HT-29 (cell line): ENCODE measurements around the gene THPO. TPM values are rescaled to one million over a fixed set of nuclear protein-coding genes. Genes with fewer than 3 reads are reported as not detected.

Source experiments
- DNase-seq: peaks from one replicate; pipeline ENCODE4 v3.0.0-alpha.2; 2015; ENCODE audit warnings: low spot score
- total RNA-seq: library from RNA; depleted of rRNA; stranded (reverse); fragments of >200 nt; shearing (Covaris generic); gene quantifications from 2 replicates; pipeline ENCODE4 v1.2.3, GENCODE V29; 2014

THPO gene
- total RNA-seq, 1 experiment from 2014 or later, result 0.56 TPM

DNA sequence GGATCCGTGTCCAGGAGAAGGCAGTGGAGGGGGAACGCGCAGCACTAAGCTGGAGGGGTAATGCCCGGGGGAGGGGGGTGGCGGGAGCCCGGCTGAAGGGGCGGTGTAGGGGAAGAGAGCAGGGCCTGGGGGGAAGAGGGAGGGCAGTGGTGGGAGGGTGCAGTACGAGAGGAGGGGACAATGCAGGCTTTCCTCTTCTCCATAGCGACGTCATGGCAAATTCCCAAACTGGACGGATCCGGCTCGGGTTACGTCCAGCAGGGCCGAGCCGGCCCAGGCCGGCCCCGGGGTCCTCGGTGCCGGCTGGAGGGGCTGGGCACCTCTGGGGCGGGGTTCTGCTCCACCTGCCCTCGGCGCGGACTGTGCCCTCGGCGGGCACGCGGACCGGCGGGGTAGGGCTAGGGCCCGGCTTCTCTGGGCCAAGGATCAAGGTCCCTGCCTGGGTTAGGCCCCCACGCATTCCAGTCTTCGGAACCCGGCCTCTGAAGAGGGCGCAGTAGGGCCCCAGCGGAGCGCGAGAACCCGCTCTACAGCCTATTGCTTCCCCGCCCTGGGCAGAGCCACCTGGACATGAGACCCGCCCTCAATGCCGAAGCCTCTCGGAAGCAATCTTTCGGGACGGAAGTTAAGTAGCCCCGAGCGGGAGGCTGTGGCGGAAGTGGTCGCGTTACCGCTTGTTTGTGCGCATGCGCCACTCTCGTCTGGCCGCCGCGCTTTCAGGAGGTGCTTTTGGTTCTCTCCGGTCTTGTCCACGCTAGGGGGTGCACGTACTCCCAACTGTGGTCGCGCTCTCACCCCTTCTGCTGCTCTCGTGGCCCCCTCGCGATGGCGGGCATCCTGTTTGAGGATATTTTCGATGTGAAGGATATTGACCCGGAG, 15.1 kb downstream of the THPO start:
- peak; percentile 99 for DNase-seq

DNA sequence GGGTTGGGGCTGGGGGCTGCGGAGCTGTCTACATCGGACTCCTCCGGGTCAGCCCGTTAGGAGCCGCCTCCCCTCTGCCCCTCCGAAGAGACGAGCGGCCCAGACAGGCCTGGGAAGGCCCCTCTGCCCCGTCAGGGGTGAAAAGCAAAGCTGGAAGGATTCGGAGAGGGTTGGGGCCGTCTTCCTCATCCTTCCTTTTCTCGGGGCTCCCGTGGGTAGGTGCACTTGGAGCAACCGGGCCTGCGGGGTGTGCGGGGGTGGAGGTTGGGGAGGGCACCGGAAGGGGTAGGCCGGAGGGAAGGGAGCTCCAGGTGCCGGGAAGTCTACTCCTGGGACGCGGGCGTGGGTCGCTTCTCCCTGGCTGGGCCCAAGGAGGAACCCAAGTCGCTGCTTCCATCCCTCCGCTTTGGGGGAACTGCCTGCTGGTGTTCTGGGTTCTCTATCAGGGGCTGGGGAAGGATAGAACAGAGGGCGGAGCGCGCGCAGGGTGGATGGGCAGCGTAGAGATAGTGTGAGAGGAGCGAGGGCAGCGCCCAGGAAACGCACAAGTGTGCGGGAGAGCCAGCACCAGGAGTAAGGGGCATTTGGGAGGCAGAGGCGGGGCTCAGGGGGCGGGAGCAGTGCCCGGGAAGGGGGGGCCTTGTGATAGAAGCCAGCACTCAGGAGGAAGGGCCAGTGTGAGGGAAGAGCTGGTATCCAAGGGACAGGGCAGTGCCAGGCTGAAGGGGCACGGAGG, 15.9 kb downstream of the THPO start:
- peak; percentile 86 for DNase-seq

DNA sequence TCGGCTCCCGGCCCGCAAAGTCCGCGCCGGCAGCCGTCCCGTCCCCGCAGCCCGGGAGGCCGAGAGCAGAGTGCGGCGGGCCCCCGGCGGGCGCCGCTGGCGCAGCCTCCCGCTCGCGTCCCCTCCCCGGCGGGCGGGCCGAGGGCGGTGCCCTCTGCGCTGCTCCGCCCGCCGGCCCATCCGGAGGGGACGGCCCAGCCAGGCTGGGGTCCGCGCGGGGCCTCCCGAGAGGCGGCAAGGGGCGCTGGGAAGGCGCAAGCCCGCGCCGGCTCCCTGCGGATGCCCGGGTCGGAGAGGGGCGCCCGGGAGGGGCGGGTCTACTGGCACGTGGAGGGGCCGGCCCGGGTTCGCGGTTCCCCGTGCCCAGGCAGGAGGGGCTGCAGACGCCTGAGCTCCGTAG, 16.5 kb downstream of the THPO start, which contains the start of the genes CLCN2 and POLR2H:
Gene CLCN2, minus strand, starts transcription at position 74 of the 400 bp plus-strand sequence. CDS start 126 bp downstream, outside the sequence.
Gene POLR2H, plus strand, starts transcription at position 179 of the 400 bp plus-strand sequence. CDS start 1,783 bp downstream, outside the sequence.
- DNase-seq, result peak; percentile 60

DNA sequence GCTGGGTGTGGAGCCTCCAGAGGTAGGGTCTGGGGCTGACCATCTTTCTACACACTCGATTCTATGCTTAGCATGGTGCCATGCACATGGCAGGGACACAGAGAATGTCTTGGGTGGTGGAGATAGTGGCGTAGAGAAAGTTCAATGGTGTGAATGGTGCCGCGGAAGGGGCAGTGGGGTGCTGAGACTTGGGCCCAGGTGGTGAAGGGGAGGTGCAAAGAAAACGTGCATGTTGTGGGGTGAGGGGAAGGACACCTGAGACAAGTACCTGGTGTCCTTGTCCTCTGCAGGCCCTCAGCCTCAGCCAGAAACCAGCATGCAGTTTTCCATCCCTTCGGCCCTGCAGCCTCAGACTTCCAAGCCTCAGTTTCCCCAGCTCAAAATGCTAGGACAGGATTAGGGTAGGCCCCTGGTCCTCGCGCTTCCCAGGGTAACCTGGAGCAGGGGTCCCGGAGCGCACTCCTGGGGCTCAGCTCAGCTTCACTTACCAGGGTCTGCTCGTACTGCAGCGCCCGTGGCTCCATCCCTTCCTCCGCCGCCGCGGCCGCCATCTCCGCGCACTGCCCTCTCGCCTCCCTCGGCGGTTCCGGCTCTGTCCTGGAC, 17.0 kb downstream of the THPO start:
- no peak for DNase-seq

DNA sequence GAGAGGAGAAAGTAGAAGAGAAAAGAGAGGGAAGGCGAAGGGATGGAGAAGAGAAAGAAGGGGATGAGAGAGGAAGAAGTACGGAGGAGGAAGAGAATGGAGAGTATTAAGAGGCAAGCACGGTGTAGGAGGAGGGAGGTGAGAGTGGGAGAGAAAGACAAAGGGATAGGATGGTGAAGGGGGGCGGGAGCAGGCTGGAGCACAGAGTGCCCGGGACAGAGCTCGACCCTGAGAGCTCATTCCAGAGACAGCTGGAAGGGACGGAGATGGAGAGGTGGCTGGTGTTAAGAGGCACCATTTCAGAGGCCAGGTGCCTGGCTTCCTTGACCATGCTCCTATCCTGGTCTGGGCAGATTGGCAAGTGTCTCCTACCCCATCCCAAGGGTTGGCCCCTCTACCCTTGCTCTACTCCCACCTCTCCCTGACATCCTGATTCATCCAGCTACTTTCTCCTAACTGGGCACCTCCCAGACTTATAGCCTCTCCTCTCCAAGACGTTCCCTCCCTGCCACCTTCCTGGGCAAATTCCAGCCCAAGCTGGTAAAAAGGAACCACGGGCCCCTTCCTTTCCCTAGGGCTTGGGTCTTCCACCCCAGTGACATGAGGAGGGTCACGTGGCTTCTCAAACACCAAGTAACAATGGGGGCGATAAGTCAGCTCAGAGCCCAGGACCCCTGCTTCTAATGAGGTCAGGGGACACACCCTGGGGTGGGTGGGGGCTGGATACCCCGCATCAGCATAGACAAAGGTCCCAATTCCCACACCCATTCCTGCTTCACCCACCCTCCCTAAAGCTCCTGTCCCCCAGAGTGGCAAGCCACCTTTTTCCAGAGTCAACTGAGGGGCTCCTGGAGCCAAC, 17.7 kb downstream of the THPO start:
- no peak for DNase-seq

DNA sequence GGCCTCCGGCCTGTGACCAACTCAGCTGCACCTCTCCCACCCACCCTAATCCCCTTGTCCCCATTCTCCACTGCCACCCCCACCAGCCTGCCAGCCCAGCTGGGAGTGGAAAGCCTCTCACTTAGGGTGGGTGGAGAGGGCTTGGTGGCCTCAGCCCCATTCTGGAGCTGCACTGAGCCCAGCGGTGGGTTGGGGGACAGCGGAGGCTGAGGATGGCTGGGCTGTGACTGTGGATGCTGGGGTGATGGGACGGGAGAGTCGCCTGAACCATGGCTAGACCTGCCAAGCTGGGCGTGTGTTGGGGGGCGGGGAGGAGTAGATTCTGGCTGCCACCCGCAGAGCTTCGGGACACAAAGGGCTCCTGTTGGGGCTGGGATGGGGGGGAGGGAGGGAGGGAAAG, 18.4 kb downstream of the THPO start:
- DNase-seq, result no peak

DNA sequence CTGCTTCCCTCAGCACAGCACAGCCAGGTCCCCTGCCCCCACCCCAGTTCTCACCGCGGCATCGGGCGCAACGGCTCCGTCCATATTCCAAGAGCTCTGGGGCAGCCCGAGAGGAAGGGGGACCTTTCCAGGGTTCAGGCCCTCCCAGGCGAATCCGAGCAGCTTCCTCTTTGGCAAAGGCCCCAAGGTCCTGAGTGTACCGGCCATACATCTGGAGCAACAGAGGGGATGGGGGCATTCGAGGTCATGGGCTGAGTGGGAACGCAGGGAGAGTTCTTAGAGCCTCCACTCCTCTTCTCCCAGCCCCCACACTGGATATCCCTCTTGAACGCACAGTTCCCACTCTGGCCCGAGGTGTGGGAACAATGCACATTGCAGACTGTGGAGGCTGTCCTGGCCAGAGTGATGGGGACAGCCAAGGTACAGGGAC, 19.1 kb downstream of the THPO start:
- DNase-seq, result no peak

DNA sequence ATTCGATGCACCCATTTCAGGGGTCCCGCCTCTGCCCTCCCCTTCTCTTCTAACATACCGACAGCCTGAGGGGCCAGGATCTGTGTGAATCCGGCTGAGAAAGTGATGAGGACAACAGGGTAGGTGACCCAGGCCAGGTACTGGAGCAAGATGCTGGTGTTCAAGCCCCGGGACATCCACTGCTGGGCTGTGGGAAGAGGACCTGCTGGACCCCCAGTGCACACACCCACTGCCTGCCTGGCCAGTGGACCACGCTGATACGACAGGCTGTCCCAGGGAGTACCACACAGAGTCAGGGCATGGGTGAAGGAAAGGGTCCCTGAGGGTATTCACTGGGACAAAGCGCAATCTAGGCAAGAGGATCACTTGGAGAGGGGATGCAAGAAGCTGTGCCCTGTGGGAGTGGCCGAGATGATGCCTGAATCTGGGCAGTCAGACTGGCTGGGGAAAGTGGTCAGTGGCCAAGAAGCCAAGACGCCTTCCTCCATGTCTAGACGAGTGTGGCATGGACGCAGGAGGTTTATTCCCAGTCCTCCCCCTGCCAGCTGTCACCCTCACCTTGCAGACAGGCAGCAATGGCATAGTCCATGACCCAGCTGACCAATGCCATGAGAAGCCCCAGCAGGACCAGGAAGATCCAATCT, 19.8 kb downstream of the THPO start:
- DNase-seq, result no peak

DNA sequence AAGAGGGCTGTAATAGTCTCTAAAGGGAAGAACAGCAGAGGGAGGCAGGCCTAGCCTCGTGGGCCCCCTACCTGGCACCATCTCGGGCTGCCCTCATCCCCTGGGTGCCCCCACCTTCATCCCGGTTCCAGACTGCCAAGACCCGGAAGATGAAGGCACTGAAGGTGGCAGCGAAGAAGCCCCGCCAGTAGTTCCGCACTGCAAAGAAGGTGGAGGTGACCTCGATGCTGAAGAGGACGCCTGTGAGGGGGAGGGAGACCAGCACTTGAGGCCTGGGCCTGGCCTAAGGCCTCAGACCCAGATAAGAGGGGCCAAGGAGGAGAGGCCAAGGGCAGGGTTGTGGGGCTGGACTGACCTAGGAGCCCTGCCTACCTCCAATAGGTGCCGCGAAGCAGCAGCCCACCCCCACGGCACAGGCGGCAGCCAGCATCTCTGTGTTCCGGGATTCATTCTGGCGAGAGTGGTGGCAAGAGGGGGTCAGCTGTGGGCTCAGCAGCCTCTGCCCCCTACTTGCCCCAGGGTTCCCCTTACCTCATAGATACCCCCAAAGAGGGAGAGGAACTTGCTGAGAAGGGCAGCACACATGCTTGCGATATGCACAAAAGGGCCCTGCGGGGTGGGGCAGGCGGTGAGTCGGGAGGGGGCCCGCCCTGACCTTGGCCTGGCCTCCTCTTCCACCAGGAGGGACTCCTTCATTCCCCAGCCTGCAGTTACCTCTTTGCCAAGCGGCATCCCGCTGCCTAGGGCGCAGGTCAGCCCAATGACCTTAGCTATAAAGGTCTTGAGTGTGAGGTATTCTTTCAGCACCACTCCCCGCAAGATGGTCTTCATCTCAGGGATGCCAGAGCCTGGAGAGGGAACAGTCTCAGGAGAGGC, 20.5 kb downstream of the THPO start:
- no peak for DNase-seq

DNA sequence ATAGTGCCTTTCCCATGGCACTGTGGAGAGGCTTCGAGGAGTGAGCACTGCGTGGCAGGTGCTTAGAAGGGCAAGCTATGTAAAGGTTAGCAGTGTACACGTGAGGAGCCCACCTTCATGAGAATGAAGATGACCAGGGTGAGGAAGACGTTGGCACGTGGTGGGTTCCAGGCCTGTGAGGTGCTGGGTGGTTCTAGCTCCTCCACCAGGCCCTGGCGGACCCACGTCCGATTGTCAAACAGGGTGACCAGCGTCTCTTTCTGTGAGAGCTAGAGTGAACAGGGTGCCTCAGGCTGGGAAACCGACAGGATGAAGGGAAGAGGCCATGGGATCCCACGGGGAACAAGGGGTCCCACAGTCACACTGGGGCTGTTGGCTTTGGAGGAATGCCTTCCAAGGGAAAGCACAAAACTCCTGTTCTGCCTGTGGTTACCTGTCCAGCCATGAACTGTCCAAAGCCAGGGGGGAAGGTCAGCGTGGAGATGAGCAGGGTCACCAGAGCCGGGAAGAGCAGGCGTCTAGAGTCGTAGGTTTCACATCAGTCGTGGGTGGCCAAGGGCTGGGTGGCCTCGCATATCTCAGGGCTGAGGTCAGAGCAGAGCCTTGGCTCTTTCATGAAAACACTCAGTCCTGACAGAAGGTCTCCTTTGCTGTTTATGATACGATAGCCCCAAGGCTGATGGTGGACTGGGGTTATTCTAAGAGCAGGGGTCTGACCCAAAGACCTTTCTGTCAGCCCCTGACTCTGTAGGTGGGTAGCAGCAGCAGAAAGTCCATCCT, 22.6 kb downstream of the THPO start:
- no peak for DNase-seq

DNA sequence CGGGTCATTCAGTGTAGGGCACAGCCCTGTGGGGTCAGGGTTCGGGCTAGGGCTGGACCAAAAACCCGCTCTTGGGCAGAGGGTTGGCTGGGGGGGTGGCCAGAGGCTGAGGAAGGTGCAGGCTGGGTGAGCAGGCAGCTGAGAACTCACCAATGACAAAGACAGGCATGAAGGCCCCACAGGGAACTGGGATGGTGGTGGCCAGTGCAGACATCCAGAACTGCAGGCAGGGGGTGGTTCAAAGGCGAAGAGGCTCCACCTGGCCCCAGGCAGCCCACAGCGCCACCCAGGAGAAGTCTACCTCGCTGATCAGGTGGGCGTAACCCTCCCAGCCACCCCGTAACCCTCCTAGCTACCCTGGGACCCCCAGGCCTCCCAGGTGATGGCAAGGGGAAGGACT, 23.3 kb downstream of the THPO start:
- no peak for DNase-seq

DNA sequence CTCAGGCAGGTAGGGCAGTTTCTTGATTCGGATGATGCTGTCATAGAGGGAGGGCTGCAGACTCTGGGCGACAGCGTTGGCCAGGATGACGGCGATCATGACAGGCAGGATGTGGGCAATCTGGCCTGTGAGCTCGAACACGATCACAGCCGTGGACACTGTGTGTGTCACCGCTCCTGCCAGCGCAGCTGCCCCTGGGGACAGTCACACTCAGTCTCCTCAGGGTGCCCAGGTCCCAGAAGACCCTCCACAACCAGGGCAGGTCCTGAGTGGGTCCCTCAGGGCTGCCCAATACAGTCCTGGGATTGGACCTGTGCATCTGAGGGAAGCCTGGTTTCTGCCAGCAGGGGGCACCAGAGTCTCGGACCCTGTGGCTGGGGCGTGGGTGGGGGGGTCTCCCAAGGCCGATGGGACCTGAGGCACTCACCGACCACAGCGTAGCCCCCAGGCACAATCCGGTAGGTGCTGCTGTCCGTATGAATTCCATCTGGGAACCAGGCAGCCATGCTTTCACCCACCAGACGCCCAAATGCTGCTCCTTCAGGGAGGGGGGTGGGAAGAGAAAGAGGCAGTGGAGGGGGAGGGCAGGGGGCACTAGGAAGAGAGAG, 23.8 kb downstream of the THPO start:
- peak; percentile 56 for DNase-seq

DNA sequence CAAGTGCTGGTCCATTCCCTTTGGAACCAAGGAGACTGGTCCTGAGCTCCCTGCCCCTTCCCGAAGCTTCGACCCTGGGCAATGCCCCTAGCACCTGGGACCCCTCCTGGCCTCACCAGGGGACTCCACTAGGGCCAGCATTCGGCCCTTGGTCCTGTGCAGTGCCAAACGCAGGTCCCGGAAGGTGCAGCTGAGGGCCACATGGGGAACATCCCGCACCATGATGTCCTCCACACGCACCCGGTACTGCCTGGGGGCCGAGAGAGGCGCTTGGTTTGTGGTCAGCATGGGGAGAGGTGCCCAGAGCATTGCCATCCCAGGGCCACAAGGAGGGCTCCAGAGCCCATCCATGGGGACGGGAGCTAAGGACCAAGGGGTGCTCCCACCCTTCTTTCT, 24.5 kb downstream of the THPO start:
- DNase-seq, result no peak

DNA sequence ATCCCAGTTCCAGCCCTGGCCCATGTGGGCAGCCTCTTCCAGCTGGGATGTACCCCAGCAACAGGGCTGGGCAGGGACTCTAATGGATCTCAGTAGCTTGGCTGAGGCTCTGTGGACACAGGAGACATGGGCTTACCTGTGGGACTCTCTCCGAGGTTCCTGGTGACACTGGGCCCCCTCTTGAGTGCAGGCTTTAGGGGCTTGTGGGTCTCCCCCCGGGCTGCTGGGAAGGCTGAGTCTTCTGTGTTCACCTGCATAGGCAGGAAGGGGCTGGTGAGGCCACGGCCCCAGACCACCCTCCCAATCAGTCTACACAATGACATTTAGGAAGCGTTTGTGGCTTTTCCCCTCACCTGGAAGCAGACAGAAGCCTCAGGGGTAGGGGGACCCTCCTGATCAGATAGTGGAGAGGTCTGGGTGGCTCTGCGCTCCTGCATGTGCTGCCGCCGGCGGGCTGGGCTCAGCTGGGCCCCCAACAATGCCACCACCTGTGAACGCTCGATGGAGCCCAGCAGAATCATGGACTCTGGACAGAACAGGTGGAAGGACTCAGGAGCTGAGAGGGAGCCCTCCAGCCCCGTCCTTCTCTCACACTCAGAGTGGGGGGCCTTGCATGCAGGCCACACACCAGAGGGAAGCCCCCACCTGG, 25.0 kb downstream of the THPO start:
- no peak for DNase-seq

DNA sequence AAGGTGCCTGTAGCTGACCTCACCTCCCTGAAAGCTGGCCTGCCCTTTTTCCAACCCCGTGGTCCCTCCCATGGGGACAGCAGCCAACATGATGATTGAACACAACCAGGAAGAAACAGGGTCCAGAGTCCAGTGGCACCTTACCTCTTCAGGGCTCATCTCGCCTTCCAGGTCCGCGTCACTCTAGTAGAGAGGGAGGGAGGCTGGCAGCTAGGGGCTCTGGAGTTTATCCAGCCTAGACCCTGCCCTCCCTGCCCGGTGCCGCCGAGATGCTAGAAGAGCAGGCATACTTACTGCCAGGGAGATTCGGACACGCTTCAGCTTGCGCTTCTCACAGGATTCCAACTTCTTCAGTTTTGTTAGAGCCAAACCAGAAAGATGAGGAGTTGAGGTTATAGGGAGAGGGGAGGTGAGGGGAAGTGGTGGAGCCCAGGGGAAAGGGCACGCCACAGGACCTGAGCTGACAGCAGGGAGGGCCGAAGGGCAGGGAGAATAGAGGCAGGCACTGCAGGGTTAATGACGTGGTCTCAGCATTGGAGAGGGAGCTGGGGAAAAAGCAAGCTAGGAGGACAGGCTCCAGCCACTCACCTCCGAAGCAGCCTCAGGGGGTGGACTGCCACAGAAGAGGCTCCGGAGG, 25.7 kb downstream of the THPO start:
- peak; percentile 84 for DNase-seq

DNA sequence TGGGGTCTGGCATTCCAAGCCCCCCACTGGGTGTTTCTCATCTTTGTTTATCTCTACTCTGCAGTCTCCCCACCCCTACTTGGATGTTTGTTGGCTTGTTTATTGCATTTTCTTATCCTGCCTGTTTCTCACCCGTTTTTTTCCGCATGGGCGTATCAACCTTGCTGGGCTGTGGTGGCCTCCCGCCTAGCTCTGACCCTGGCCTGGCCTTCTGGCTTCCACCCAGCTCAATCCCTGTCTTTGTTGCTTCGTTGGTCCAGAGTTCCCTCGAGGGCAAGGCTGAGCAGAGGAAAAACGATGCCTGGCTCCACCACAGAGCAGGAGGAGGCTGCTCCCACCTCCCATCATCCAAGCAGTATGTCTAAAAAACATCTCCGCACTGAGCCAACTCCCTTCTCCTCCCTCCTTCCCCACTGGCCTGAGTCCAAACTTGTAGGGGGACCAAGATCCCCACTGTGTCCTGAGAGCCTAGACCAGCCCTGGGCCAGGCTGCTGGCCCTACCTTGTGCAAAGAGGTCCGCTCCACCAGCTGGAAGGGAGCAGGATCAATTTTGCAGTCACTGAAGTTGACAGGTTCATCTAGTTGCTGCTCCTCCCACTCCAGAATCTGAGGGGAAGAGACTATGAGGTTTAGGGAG, 26.4 kb downstream of the THPO start:
- DNase-seq, result no peak

DNA sequence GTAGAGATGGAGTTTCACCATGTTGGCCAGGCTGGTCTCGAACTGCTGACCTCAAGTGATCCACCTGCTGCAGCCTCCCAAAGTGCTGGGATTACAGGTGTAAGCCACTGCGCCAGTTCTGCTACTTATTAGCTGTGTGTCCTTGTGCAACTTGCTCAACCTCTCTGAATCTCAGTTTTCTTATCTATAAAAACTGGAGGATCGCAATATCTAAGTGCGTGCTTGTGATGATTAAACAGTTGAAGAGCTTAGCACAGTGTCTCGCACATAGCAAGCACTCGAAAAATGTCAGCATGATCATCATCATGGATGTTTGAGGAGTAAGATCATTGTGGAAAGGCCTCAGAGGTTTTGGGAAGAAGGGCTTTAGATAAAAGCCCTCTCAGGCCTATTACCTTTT, 27.4 kb downstream of the THPO start:
- DNase-seq, result no peak
